Pancreas (tissue), 10 donors: ENCODE data around the gene ABCA7. TPM values are rescaled to one million over a fixed set of nuclear protein-coding genes. Genes with fewer than 3 reads are reported as not detected.
A peak's percentile ranks its signal among the peaks of the same experiment; 100 is the strongest.

Source experiments
- ATAC-seq, 4 donors: fragments of 200-7000 bp; cut with Tn5 transposase; one replicate each; pipeline versions ENCODE4 v1.8.0 to v1.9.1; 2020; ENCODE audit warnings: mild to moderate bottlenecking in 4 of 4, moderate library complexity in 4 of 4
- DNase-seq, 6 donors: peaks; one replicate each; pipeline ENCODE4 v3.0.0-alpha.2; 2020
- FAIRE-seq: peaks from 2 replicates; lab custom pipeline; 2012; peaks lifted over from hg19 to GRCh38; lab: Jason Lieb, UNC
- H3K27ac ChIP-seq, 4 donors: fragments of 200-600 bp; sonication (generic); 1 replicate in 3 of 4; 2 replicates in 1 of 4; pipeline versions ENCODE4 v1.5.0 to v1.8.0; 2020
- H3K27me3 ChIP-seq, 4 donors: fragments of 200-600 bp; one replicate each; pipeline ENCODE4 v1.8.0; 2021
- H3K36me3 ChIP-seq, 3 donors: fragments of 200-600 bp; sonication (generic) in 1 of 3; one replicate each; pipeline versions ENCODE4 v1.5.0 to v1.8.0; 2020 to 2021
- H3K4me1 ChIP-seq, 3 donors: fragments of 200-600 bp; one replicate each; pipeline ENCODE4 v1.8.0; 2021
- H3K4me3 ChIP-seq, 4 donors: fragments of 200-600 bp; sonication (generic) in 2 of 4; one replicate each; pipeline versions ENCODE4 v1.5.0 to v1.8.0; 2020 to 2021
- H3K9me3 ChIP-seq, 4 donors: fragments of 200-600 bp; one replicate each; pipeline ENCODE4 v1.8.0; 2021
- WGBS, 2 donors: extraction: QIAGEN DNeasy Blood & Tissue Kit; methylation state at CpG; one replicate each; pipeline ENCODE4 v1.1.7; 2013; 5-methylcytosine and 5-hydroxymethylcytosine counted together
- intact Hi-C, 3 donors: fragments of 100-400 bp; cut with DNase I; formaldehyde crosslinking; loops; one replicate each; pipeline versions ENCODE4 v1.11.1 to v1.14.2; 2022
- polyA plus RNA-seq, 2 donors: library from polyadenylated mRNA; stranded (reverse); fragments of 200-250 nt; gene quantifications; one replicate each; pipeline ENCODE4 v1.2.3, GENCODE V29; 2013
- total RNA-seq, 6 donors: library from RNA; stranded (reverse); fragmentation: NEBNext Ultra II Directional in 4 of 6; extraction: Animal tissue kit (Norgen Biotek cat#: 25700) in 4 of 6; gene quantifications; one replicate each; pipeline versions ENCODE4 v1.2.1 to v1.2.4, GENCODE V29; 2021 to 2023
- TF ChIP-seq, protein P1 (sequence below), 4 donors: fragments of 200-600 bp; sonication (generic) in 3 of 4; IDR thresholded peaks; one replicate each; pipeline versions ENCODE4 v1.5.0 to v1.8.0; 2021; ENCODE audit warnings: antibody characterized with exemption in 4 of 4
- donor health status: healthy with polysubstance abuse.
- donor health status: DM: no; HTN: no; CAD: no; lungs with moderate emphysema.
- donor health status: DM: no; HTN: no; CAD: no.
- donor health status: control.
- donor health status: control.
- donor health status: Bipolar disorder and iron deficiency.
- donor health status: DM: yes; HTN: yes; CAD: no.
- donor health status: DM: no; HTN: no; CAD: no.
- donor health status: DM: no; HTN: no; CAD: no.
- donor health status: DM: yes; HTN: yes; CAD: no.

ABCA7 gene
- total and polyA plus RNA-seq, 8 donors = 6.9 to 131 (median 17.8) TPM

DNA sequence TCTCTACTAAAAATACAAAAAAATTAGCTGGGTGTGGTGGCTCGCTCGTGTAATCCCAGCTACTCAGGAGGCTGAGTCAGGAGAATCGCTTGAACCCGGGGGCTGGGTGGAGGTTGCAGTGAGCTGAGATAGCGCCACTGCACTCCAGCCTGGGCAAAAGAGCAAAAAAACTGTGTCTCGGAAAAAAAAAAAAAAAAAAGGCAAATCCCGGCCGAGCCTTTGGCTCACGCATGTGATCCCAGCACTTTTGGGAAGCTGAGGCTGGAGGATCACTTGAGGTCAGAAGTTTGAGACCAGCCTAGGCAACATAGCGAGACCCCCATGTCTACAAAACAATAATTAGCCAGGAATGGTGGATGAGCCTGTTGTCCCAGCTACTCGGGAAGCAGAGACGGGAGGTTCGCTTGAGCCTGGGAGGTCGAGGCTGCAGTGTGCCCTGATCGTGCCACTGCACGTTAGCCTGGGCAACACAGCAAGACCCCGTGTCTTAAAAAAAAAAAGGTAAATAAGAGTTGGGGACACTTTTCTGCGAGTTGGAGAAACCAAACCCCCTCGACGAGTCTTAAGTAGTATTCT is 63.3 kb downstream of the ABCA7 start:
- H3K36me3 ChIP-seq = peaks cover 0 to 12% (median 0%) of the 10 kb centered on the region in 3 donors
- H3K4me1 ChIP-seq = peaks cover 7 to 20% (median 13%) of the 10 kb centered on the region in 3 donors
- peak overlapping the region; percentile 62 to 80 (median 74) for H3K27ac ChIP-seq
- WGBS, 2 donors = 33% methylated on average over 20 of the region's 20 CpGs
- no peaks in the 10 kb centered on the region for H3K9me3 ChIP-seq
- ATAC-seq = no peak
- peak in 1 of 6 donors; percentile 19 for DNase-seq
- TF ChIP-seq, protein P1, sequence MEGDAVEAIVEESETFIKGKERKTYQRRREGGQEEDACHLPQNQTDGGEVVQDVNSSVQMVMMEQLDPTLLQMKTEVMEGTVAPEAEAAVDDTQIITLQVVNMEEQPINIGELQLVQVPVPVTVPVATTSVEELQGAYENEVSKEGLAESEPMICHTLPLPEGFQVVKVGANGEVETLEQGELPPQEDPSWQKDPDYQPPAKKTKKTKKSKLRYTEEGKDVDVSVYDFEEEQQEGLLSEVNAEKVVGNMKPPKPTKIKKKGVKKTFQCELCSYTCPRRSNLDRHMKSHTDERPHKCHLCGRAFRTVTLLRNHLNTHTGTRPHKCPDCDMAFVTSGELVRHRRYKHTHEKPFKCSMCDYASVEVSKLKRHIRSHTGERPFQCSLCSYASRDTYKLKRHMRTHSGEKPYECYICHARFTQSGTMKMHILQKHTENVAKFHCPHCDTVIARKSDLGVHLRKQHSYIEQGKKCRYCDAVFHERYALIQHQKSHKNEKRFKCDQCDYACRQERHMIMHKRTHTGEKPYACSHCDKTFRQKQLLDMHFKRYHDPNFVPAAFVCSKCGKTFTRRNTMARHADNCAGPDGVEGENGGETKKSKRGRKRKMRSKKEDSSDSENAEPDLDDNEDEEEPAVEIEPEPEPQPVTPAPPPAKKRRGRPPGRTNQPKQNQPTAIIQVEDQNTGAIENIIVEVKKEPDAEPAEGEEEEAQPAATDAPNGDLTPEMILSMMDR (IDR thresholded peaks at IDR 0.05) = no peak
- no peak for FAIRE-seq
- H3K4me3 ChIP-seq = peak overlapping the region in 2 of 4 donors; percentile 11 to 28
- no peaks in the 10 kb centered on the region for H3K27me3 ChIP-seq
- intact Hi-C loops = no loop called here

DNA sequence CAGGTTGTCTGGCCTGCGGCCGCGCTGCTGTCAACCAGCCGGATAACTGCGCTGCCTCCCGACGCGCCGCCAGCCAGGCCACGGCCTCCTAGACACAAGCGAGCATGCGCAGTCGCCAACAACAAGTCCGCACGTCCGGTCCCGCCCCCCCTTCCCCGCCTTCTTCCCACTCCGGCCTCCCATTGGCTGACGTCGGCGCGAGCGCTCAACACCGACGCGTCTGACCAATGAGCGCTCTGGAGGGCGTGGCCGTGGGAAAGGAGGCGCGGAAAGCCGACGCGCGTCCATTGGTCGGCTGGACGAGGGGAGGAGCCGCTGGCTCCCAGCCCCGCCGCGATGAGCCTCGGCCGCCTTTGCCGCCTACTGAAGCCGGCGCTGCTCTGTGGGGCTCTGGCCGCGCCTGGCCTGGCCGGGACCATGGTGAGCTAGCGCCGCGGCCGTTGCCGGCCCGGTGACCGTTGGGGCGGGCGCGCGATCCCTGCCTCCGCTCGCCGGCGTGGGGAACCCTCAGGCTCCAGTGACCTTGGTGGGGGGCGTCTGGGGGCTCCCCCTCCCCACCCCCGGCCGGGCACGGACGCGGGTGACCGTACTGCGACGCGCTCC is 63.9 kb downstream of the ABCA7 start, which contains the start of gene GPX4:
Gene GPX4 (plus strand): TSS at position 287 of the 603 bp plus-strand sequence. CDS start 50 bp downstream, at position 337.
- Histone ChIP-seq H3K4me1 (peaks cover 7 to 20% (median 13%) of the 10 kb centered on the region in 3 donors), H3K27me3 (no peaks in the 10 kb centered on the region), H3K9me3 (no peaks in the 10 kb centered on the region), H3K27ac (peak within 1 kb of the TSS; percentile 86 to 95 (median 92)), H3K4me3 (peak within 1 kb of the TSS; percentile 48 to 81 (median 69)), H3K36me3 (peaks cover 0 to 17% (median 0%) of the 10 kb centered on the region in 3 donors)
- peak; percentile 97 to 100 (median 99) for DNase-seq
- TF ChIP-seq, protein P1 (IDR thresholded peaks at IDR 0.05) = no peak
- FAIRE-seq = peak; percentile 94
- peak; percentile 87 to 92 (median 89) for ATAC-seq
- WGBS, 2 donors = 0 to 1% methylated on average over 59 to 75 of the region's 75 CpGs
- intact Hi-C loops = no loop called here

DNA sequence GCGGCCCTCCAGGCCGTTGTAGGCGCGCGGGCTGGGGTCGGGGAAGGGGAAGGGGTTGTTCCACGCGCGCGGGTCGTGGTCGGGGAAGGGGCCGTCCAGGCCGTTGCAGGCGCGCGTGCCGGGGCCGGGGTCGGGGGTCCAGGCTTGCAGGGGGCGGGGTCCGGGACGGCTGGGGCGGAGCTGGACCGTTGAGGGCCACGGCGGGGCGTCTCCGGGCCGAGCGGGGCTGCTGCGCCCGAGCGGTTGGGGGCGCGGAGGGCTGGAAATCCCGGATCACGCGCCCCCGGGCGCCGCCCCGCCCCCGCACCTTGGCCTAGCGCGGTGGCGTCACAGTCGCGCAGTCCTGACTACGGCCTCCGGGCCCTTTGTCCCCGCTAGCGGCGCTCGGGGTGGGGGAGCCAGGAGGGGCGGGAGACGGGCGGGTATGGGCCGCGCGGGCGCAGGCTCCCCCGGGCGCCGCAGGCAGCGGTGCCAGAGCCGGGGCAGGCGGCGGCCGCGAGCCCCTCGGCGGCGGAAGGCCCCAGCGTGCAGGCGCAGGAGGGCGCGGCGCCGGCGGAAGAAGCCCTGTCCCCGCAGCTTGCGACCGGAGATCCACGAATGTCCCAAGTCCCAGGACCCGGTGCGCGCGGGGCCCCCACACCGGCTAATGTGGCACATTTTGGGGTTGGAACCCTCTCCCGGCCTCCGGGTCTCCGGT is 64.6 kb downstream of the ABCA7 start:
- intact Hi-C loops = no loop called here
- TF ChIP-seq, protein P1 (IDR thresholded peaks at IDR 0.05) = no peak
- Histone ChIP-seq H3K36me3 (peaks cover 0 to 17% (median 0%) of the 10 kb centered on the region in 3 donors), H3K4me1 (peaks cover 7 to 20% (median 13%) of the 10 kb centered on the region in 3 donors), H3K27ac (peak overlapping the region; percentile 86 to 95 (median 92)), H3K9me3 (no peaks in the 10 kb centered on the region), H3K27me3 (no peaks in the 10 kb centered on the region), H3K4me3 (peak overlapping the region; percentile 48 to 81 (median 69))
- no peak for FAIRE-seq
- ATAC-seq = peak; percentile 36 to 57 (median 41)
- WGBS, 2 donors = 1% methylated on average over 52 to 93 of the region's 93 CpGs
- peak; percentile 68 to 90 (median 78) for DNase-seq

DNA sequence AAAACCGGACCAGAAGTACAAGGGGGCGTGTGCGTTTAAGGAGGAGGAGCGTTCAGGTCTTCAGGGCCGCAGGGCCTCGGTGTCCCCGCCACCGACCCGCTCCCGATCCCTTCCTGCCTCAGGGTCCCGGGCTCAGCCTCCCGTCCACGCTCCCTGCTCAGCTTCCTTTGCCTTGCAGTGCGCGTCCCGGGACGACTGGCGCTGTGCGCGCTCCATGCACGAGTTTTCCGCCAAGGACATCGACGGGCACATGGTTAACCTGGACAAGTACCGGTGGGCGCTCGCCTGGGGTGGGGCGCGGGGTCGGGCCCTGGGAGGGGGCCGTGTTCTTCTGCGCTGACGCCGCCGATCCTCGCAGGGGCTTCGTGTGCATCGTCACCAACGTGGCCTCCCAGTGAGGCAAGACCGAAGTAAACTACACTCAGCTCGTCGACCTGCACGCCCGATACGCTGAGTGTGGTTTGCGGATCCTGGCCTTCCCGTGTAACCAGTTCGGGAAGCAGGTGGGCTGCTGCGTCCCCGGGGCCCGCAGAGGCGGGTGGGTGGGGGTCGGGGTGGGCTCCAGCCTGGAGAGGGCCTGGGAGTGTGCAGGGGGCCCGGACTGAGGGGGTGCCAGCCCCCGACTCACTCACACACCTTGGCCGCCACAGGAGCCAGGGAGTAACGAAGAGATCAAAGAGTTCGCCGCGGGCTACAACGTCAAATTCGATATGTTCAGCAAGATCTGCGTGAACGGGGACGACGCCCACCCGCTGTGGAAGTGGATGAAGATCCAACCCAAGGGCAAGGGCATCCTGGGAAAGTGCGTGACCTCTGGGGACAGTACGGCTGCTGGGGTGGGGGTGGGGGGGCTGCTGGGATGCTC is 65.3 kb downstream of the ABCA7 start:
- Histone ChIP-seq H3K4me3 (peak overlapping the region; percentile 48 to 81 (median 69)), H3K4me1 (peaks cover 7 to 20% (median 13%) of the 10 kb centered on the region in 3 donors), H3K27ac (peak overlapping the region; percentile 86 to 95 (median 92)), H3K27me3 (no peaks in the 10 kb centered on the region), H3K9me3 (no peaks in the 10 kb centered on the region), H3K36me3 (peaks cover 0 to 17% (median 0%) of the 10 kb centered on the region in 3 donors)
- no peak for FAIRE-seq
- 25 to 28% methylated on average over 68 to 69 of the region's 69 CpGs for WGBS, 2 donors
- ATAC-seq = no peak
- TF ChIP-seq, protein P1 (IDR thresholded peaks at IDR 0.05) = no peak
- peak in 5 of 6 donors; percentile 43 to 89 (median 62) for DNase-seq
- intact Hi-C loops = no loop called here
